Brain pericyte (primary cell): ENCODE results near the gene RHOV.
"Not testable (repeated sequence)": the region's sequence is repeated elsewhere in the genome, so short reads cannot be mapped to it uniquely, and the experiment has no call there.

ENCODE experiments used
- DNase-seq: peaks from one replicate; pipeline ENCODE4 v3.0.0-alpha.2; 2012; ENCODE audit warnings: low read depth, low spot score

The RHOV gene

DNA sequence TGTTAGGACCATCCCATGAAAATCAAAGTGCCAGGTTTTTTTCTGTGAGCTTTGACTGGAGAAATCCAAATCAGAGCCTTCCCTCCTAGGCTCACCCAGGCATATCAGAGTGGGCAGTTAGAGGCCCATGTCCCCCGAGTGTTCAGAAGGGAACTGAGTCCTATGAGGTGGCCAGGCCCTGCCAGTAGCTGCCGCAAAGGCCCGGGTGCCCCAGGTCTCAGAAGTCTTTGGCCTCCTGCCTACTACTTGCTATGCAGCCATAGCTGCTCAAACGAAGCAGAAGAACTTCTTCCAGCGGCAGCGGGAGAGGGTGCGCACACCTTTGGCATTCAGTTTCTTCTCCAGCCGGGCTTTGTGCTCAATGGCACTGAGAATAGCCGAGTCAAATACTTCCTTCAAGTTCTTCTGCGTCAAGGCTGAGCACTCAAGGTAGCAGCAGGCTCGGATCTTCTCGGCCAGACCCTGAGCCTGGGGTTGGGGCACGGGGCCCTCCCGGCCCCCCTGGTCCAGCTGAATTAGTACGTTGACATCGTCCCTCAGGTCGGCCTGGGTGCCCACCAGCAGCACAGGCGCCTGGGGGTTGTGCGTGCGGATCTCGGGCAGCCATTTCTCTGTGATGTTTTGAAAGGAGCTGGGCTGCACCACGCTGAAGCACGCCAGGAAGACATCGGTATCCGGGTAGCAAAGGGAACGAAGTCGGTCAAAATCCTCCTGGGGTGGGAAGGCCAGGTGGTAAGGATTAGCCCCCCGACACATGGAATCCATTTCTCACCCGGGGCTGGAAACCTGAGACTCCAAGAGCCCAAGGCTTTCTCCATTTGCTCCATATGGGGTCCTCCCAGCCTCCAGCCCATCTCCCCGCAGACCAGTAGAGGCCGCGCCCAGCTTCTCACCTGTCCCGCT lies 992 bp downstream of the RHOV start:
- no peak for DNase-seq

DNA sequence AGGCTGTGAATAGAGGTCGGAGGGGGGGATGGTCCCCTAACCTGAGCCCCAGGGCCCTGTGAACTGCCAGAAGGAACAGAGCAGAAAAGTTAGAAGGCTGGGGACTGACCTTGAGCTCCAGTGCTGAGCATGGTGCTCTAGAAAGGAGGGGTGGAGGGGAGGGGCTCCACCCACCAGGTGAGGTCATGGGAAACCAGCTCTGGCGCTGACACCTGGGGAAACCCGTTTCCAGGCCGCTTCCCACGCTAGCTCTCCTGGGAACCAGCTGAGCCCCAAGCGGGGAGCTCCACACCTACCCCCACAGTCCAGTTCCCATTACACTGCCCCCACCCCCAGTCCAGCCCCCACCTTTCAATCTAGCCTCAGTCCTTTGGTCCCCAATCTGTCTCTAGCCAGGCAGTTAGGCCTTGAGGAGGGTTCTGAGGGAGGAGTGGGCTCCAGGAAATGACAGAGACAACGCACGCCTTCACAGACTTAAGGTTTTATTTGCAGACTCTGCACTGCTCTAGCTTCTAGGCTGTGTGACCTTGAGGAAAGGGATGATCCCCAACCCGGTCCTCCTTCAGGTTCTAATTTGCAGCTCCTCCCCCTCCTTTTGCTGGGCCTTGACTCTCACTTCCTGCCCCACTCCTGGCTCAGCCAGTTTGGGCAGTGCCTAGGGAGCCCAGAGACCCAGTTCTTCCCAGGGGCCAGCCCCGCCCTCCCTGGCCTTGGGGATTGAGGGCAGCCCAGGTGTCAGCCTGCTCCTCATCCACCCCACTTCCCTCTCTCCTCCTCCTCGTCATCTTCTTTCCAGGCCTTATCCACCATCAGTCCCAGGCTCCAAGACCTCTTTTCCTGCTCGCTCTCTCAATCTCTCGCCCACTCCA lies 2.1 kb downstream of the RHOV start:
- no peak for DNase-seq

DNA sequence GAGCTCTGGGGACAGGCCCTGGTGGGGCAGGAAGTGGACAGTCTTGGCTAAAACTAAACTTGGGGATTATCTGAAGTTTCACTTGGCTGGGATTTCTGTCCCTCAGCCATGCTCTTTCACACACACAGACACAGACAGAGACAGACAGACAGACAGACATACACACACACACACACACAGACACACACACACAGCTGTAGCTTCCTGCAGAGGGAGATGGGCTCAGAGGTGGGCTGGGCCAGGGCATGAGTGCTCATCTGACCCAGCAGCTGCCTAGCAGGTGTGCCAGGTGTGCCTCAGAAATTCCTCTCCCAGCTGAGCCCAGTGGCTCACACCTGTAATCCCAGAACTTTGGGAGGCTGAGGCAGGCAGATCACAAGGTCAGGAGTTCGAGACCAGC lies 3.3 kb downstream of the RHOV start:
- no peak for DNase-seq

DNA sequence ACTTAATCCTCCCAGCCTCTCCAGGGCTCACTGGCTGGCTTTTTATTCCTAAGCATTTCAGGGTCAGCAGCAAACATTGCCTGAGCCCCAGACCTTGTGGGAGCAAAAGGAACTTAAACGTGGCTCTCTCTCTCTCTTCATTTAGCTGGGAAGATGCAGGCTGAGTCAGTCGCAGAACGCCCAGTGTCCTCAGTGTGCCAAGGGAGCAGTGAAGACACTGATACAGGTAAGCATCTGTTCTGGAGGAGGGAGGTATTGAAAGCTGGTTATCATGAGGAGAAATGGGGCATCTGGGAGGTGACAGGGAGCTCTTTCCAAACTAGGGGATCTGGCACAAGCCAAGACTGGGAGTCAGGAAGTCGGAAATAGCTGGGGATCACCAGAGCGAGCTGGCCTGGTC lies 4.3 kb downstream of the RHOV start:
- no peak for DNase-seq

DNA sequence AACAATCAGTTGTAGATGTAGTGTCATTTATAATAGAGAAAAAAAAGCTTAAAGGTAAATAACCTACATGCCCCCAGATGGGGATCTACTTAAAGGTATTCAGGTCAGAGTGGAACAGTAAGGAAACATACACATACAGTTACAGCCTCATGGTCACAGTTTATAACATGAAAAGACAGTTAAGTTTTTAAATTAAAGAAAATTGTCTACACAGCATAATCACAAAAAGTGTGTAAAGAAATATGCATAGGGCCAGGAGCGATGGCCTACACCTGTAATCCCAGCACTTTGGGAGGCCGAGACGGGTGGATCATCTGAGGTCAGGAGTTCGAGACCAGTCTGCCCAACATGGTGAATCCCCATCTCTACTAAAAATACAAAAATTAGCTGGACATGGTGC lies 6.8 kb downstream of the RHOV start:
- DNase-seq = no peak

DNA sequence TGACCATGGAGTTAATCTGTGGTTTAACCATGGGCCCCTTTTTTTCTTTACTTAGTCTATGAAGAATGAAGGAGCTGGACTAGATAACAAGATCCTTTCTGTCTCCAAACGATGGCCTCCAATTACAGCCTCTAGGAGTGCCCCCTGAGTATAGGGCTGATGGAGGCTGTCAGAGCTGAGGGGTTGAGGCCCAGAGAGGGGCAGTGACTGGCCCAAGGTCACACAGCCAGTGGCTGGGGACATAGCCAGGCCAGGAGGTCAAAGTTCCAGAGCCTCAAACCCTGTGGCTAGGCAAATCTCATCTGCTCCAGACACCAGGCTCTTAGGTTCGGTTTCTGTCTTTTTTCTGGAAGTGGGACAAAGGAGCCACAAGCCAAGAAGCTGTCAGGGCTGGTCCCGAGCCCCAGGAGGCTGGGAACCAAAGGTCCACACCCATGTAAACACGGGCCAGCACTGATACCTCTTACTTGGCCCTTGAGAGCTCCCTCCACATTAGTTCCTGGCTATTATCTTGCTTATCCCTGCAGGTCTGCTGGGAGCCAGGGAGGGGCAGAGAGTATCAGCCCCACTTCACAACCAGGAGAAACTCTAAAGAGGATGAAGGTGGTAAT lies 10.3 kb downstream of the RHOV start:
- no peak for DNase-seq

DNA sequence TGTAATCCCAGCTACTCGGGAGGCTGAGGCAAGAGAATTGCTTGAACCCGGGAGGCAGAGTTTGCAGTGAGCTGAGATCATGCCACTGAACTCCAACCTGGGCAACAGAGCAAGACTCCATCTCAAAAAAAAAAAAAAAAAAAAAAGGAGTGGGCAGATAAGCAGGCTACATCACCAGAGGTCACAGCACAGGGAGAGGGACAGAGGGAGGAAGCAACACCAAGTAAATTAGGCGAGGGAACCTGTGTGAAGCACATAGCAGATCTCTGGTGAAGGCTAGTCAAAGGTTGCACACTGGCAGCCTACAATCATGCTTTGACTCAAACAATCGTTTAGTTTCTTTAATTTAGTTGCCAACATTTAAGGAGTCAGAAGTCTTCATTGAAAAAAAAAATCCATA lies 12.9 kb downstream of the RHOV start:
- not testable (repeated sequence) for DNase-seq

DNA sequence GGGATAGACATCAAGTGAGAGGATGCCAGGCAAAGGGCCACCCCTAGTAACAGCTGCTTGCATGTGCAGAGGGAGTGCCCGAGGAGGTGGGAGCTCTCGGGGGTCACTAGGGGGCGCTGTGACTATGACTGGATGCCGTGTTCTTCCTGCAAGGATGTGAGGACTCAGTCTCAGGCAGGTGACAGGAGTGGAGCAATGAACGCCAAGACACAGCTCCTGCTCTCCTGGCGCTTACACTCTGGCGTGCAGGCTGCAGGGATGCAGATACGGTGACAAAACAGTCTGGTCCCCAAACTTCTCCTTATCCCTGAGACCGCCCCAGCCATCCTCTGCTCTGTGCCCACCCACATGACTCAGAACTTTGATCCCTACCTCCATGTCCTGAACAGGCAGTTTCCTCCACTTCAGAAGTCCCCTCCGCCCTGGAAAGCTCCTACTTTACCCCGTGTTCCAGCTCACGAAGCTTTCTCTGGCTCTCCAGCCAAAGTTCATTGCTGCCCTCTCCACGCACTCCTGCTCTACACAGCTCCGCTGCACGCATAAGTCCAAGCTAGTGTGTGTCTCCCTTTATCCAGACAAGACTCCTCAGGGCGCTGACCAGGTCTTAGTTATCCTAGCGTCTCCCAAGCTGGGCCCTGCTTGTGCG lies 14.7 kb downstream of the RHOV start:
- no peak for DNase-seq

DNA sequence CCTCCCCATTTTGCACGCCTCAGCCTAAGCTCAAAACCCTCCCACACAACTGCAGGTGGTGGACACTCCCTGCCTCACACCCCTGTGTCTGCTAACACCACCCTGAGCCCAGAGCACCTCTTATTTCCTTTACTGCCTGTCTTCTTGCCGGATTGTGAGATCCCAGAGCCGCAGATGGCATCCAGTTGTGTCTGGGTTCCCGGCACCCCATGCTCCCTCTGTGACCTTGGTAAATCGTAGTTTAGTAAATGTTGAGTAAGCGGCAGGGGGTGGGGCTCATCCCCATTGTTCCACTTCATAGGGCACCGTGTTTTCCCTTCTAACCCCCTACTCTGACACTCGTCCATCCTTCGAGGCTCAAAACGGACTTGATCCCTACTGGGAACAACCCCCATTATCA lies 15.3 kb downstream of the RHOV start:
- DNase-seq = no peak

DNA sequence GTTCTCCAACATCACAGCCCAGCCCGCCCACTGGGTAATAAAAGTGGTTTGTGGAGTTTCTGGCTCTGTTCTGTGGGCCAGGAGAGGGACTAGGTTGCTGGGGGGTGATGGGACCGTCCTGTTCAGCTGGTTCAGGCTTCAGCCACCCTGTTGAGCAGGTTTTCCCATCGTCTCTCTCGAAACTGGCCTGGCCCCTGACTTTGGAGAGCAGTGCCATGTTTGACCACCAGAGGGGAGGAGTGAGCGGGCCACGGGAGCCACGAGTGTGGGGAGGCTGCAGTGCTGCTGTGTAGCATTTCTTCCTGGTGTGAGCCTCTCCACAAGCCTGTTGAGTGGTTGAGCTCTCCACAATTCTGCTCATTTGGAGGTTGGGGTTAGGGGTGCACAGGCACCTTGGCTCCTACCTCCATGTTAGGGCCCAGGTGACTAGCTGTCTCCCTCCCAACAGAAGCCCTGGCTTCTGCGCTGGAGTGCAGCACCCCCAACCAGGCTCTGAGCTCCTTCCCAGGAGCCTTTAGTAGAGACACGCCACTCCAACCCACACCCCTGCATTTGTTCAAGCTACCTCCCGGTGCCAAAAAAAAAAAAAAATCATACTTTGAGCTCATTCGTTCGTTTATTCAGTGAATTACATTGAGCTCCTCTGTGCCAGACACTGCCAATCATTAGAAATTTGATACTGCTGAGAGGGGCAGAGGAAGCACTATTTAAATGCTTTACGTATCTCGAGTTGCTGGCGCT lies 16.3 kb downstream of the RHOV start:
- peak; percentile 37 for DNase-seq

DNA sequence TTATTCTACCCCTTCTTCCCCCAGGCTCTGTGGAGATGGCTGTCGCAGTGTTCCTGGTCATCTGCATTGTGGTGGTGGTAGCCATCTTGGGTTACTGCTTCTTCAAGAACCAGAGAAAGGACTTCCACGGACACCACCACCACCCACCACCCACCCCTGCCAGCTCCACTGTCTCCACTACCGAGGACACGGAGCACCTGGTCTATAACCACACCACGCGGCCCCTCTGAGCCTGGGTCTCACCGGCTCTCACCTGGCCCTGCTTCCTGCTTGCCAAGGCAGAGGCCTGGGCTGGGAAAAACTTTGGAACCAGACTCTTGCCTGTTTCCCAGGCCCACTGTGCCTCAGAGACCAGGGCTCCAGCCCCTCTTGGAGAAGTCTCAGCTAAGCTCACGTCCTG lies 17.3 kb downstream of the RHOV start:
- DNase-seq = no peak

DNA sequence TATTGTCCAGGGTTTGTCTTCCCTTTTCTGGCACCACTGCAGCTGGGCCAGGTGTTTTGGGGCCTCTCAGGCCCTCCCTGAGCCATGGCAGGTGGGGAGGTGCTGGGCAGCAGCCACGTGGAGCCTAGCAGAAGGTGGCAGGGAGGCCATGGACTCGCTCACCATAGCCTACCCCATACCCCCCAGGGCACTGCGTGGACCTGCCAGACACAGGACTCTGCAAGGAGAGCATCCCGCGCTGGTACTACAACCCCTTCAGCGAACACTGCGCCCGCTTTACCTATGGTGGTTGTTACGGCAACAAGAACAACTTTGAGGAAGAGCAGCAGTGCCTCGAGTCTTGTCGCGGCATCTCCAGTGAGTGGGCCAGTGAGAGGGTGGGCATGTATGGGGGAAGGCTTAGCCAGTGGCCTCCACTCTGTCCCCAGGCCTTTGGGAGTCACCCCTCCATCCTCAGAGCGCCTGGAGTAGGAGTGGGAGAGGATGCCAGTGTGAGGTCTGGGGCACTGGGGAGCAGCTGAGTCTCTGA lies 18.3 kb downstream of the RHOV start:
- DNase-seq = no peak

DNA sequence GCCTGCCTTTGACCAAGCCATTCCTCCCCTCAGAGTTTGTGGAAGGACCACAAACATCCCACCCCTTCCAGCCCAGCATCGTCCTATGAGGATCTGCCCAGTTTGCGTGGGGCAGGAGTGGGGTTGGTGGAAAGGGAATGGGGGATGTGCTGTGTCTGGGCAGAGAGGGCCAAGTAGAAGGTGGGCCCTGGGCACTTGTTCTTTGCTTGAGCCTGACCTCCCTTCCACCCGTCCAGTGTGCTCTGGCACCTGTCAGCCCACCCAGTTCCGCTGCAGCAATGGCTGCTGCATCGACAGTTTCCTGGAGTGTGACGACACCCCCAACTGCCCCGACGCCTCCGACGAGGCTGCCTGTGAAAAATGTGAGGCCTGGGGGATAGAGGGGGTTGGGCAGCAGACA lies 19.9 kb downstream of the RHOV start:
- no peak for DNase-seq

DNA sequence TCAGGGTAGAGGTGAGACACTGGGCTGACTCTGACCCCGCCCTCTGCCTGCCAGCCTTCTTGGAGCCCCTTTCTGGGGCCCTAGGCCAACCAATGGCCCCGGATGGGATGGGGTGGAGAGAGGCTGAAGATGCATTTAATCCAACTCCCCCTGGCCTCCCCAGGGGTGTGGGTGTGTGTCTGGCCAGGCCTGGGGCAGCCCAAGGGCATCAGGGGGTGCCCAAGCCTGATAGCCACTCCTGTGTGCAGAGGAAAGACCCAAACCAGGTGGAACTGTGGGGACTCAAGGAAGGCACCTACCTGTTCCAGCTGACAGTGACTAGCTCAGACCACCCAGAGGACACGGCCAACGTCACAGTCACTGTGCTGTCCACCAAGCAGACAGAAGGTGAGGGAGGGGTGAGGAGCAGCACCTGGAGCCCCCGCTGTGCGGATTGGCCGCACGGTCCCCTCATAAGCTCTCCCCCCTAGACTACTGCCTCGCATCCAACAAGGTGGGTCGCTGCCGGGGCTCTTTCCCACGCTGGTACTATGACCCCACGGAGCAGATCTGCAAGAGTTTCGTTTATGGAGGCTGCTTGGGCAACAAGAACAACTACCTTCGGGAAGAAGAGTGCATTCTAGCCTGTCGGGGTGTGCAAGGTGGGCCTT lies 20.7 kb downstream of the RHOV start:
- no peak for DNase-seq

DNA sequence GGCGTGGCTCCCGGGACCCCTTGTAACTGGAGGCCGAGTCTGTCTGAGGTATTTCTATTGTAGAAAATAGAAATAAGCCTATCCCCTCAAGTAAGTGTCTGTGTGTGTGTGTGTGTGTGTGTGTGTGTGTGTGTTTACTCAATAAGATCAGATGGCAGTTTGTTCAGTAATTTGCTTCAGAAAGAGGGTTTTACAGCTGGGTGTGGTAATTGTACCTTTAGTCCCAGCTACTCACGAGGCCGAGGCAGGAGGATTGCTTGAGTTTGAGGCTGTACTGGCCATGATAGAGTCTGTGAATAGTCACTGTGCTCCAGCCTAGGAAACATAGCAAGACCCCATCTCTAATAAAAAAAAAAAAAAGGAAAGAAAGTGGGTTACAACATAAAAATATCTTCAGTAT lies 21.5 kb downstream of the RHOV start:
- DNase-seq = no peak

DNA sequence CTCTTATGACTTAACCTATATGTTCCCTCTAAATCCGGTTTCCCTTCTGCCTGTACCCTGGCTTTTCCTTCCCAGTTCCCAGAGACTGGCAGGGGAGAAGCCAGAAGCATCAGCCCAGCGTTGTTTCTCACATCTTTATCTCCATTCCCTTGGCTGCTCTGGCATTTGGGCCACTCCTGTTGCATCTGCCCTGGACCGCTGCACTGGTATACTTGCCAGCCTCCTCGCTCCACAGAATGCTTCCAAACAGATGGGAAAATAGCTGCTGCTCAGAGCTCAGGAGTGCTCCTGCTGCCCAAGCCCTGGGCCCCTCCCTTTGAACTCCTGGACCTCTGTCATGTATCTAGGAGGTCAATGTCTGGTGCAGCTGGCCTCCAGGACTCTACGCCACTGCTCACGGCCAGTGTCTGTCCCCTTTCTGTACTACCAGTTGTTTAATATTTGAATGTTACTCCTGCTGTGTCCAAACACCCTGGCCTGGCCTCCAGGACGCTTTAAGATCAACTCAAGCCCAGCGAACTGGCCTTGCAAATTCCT lies 23.4 kb downstream of the RHOV start:
- DNase-seq = no peak

DNA sequence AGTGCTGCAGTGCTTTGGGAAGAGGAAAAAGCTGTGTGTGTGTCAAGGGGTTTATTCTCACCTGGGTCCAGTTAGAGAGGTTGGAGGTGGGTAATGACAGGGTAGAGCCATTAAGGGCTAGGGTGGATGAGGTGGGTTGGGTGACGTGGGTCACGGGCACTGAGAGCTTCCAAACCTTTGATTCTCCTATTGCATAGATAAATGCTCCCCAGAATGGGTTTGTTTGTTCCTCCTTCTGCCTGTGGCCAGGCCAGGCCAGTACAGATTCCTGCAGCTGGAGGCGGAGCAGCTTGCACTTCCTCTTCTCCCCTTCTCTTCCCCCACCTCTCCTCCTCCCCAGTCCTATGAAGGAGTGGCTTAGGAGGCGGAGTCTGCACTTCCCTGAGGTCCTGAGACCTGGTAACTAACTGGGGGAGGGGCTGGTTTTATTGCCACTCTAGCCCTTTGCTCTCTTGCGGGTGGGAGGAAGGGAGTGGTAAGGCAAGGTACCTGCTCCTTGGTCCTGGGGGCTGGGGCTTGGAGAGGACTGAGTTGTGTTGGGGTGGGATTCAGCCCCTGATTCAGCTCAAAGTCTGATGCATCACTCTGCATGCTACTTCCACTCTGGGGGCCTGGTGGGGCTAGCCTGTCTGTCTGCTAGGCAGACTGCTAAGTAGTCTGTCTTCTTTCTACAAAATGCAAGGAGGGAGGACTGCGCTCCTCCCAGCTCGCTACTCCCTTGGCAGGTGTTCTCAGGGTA lies 26.6 kb downstream of the RHOV start:
- DNase-seq = no peak

DNA sequence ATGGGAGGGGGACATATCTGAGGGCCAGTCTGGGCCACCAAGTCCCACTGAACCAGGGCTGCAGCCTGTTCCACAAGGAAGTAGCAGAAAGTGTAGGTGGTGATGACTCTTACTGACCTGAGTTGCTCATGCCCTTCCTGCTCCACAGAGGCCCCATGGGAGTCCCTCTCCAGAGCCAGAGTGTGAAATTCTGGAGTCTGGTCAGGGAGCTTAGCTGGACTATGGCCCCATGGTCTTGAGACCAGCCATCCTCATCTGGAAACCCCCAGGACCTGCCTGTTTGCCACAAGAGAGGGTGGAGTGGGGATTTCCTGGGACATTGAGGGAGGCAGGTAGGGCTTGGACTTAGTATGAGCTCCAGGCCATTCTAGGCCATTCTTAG lies 27.2 kb downstream of the RHOV start:
- no peak for DNase-seq

DNA sequence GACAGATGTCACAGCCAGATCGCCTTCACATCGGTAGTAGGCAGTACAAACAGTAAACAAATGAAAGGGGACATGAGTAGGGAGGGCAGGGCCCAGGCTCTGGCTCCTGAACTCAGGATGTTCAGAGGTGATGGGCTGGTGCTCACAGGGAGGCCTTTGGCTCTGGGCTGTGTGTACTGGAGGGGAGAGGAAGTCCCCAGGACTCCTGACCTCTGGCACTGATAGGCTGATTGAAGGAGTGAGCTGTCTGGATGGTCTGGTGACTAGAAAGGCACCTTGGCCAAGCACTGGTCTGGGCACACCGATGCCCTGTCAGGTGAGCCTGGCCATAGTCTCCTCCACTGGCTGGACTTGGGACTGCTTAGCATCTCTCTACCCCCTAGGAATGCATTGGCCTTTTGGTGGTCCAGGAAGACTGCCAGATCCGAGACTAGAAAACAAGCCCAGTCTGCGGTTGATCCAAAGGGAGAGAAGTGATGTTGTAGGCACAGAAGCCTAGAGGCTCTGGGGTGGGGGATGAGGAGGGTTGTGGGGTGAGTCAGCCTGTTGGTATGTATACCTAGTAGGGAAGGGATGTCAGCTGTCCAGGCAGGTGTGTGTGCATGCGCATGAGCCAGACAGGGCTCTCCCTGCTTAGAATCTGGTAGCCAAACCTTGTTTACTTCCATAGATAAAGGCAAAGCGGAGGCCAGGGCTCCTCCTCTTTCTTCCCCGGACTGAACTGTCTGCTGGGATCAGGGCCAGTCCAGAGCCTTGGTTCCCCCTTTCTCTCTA lies 28.3 kb downstream of the RHOV start:
- no peak for DNase-seq
